Mucosa of stomach (tissue), 1 donor: Measurements from ENCODE around the gene ZDHHC24.

Experiments
- H3K27me3 ChIP-seq: one replicate; pipeline ENCODE4 v1.7.0; 2013; ENCODE audit warnings: mild to moderate bottlenecking, low read length; ENCODE audit not compliant: control insufficient read depth, insufficient read depth
- H3K36me3 ChIP-seq: one replicate; pipeline ENCODE4 v1.7.0; 2013; ENCODE audit warnings: low read length; ENCODE audit not compliant: control insufficient read depth, insufficient read depth
- H3K4me1 ChIP-seq: one replicate; pipeline ENCODE4 v1.7.0; 2013; ENCODE audit warnings: mild to moderate bottlenecking, low read length; ENCODE audit not compliant: control insufficient read depth, insufficient read depth
- H3K4me3 ChIP-seq: one replicate; pipeline ENCODE4 v1.7.0; 2013; ENCODE audit warnings: low read length
- H3K9ac ChIP-seq: one replicate; pipeline ENCODE4 v1.7.0; 2013; ENCODE audit warnings: mild to moderate bottlenecking, low read length, moderate library complexity
- H3K9me3 ChIP-seq: one replicate; pipeline ENCODE4 v1.7.0; 2013; ENCODE audit warnings: mild to moderate bottlenecking, low read length, moderate library complexity; ENCODE audit not compliant: control insufficient read depth
- donor health status: Pancreatic carcinoma.

ZDHHC24 gene

DNA sequence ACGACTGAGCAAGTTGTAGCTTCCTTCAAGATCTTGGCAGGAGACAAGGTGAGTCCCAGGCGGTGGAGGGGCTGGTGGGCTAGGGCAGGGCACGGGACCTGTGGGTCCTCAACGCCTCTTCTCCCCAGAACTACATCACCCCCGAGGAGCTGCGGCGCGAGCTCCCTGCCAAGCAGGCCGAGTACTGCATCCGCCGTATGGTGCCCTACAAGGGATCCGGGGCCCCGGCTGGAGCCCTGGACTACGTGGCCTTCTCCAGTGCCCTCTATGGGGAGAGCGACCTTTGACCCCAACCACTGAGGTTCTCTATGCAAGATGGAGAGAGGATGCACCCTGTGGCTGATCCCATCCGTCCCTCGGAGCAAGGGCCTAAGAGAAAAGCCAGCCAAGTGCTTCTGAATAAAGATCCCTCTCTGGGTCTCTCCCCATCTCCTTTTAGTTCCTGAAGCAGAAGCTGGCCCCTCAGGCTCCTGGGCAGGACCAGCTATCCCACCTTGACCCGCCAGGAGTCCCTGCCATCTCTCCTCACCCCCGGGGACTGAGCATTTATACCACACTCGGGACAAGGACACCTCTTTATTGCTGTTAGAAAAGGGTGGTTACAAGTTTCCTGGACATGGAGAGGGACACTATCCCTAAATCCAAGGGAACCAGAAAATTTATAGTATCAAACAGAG is 17.2 kb upstream of the ZDHHC24 start:
- H3K36me3 ChIP-seq, result no peaks in the 10 kb centered on the region
- H3K4me1 ChIP-seq, result peaks cover 8% of the 10 kb centered on the region
- no peak overlapping the region for H3K9ac ChIP-seq
- peaks cover 14% of the 10 kb centered on the region for H3K27me3 ChIP-seq
- H3K9me3 ChIP-seq, result no peaks in the 10 kb centered on the region
- H3K4me3 ChIP-seq, result no peak overlapping the region

DNA sequence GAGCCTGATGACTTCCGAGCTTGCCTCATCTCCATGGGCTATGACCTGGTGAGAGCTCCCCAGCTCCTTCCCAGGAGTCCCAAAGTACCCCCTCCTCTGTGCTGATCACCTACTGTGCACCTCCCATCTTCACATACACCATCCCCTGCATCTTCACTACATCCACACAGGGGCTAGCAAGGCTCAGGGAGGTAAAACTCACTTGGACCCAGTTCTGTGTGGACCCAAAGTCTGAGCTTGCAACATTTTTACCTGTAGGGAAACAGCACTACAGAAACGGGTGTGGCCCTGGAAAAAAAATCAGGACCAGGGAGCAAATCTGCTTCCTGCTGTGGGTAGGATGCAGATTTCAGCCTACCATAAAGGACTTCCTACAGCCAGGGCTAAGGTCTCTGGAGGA is 16.4 kb upstream of the ZDHHC24 start:
- H3K36me3 ChIP-seq, result no peaks in the 10 kb centered on the region
- H3K9me3 ChIP-seq, result no peaks in the 10 kb centered on the region
- H3K27me3 ChIP-seq, result peaks cover 17% of the 10 kb centered on the region

GRCh38 chr11:66561975-66562248 is 16.1 kb upstream of the ZDHHC24 start:
- no peak overlapping the region for H3K4me3 ChIP-seq

More for the DNA sequence above, 16.4 kb upstream of the ZDHHC24 start:
- no peak overlapping the region for H3K9ac ChIP-seq
- H3K4me1 ChIP-seq, result no peaks in the 10 kb centered on the region
- H3K4me3 ChIP-seq, result no peak overlapping the region

DNA sequence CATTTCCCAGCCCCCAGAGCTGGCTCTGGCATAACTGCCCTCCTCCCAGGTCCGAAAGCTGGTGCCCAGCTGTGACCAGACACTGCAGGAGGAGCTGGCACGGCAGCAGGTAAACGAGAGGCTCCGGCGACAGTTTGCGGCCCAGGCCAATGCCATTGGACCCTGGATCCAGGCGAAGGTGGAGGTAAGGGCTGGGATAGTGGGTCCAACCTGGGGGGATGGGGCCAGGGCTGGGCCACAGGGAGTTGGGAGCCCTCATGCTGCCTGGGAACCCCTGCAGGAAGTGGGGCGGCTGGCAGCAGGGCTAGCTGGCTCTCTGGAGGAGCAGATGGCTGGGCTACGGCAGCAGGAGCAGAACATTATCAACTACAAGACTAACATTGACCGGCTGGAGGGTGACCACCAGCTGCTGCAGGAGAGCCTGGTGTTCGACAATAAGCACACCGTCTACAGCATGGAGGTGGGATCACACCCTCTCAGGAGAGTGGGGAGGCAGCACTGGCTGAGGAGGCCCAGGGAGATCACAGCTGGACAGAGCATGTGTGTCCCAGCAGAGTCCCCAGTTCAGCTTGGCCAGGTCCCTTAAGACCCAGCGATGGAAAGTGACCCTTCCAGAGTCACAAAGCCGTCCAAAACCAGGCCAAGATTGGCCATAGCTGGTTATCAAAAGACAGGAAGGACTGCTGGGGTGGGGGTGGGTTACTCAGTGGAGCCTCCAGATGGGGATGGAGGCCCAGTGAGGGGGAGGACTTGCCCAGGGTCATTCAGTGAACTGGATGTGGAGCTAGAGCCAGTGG is 15.5 kb upstream of the ZDHHC24 start:
- H3K36me3 ChIP-seq, result no peaks in the 10 kb centered on the region
- H3K9me3 ChIP-seq, result no peaks in the 10 kb centered on the region
- peaks cover 15% of the 10 kb centered on the region for H3K27me3 ChIP-seq
- no peak overlapping the region for H3K4me3 ChIP-seq
- H3K4me1 ChIP-seq, result no peaks in the 10 kb centered on the region
- no peak overlapping the region for H3K9ac ChIP-seq

More at GRCh38 chr11:66561975-66562248, 16.1 kb upstream of the ZDHHC24 start:
- no peaks in the 10 kb centered on the region for H3K9me3 ChIP-seq
- H3K36me3 ChIP-seq, result no peaks in the 10 kb centered on the region
- no peaks in the 10 kb centered on the region for H3K4me1 ChIP-seq
- no peak overlapping the region for H3K9ac ChIP-seq
- H3K27me3 ChIP-seq, result peaks cover 14% of the 10 kb centered on the region

- Histone ChIP-seq H3K4me3 (no peak overlapping the region), H3K36me3 (no peaks in the 10 kb centered on the region), H3K9ac (no peak overlapping the region), H3K4me1 (no peaks in the 10 kb centered on the region), H3K27me3 (peaks cover 26% of the 10 kb centered on the region), H3K9me3 (no peaks in the 10 kb centered on the region)
Observed at GRCh38 chr11:66559866-66560676, 14.2 kb upstream of the ZDHHC24 start.

GRCh38 chr11:66559142-66559865 is 13.5 kb upstream of the ZDHHC24 start:
- Histone ChIP-seq H3K4me3 (no peak overlapping the region), H3K27me3 (peaks cover 29% of the 10 kb centered on the region), H3K9me3 (no peaks in the 10 kb centered on the region), H3K9ac (no peak overlapping the region), H3K36me3 (no peaks in the 10 kb centered on the region), H3K4me1 (no peaks in the 10 kb centered on the region)

DNA sequence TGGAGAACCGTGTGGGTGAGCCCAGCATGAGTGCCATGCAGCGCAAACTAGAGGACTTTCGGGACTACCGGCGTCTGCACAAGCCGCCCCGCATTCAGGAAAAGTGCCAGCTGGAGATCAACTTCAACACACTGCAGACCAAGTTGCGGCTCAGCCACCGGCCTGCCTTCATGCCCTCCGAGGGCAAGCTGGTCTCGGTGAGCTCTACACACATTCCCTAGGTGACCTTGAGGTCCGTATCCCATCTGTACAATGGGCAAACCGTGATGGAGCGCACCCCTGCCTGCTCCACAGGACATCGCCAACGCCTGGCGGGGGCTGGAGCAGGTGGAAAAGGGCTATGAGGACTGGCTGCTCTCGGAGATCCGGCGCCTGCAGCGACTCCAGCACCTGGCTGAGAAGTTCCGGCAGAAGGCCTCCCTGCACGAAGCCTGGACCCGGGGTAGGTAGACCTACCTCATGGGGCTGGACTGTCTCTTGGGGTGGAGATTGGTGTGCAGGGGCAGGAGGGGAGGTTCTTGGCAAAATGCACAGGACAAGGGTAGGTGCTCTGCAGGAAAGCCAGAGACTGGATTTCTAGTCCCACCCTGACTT is 12.0 kb upstream of the ZDHHC24 start:
- H3K9me3 ChIP-seq, result no peaks in the 10 kb centered on the region
- no peak overlapping the region for H3K9ac ChIP-seq
- H3K36me3 ChIP-seq, result no peaks in the 10 kb centered on the region
- no peaks in the 10 kb centered on the region for H3K4me1 ChIP-seq
- H3K27me3 ChIP-seq, result peaks cover 29% of the 10 kb centered on the region
- H3K4me3 ChIP-seq, result no peak overlapping the region

DNA sequence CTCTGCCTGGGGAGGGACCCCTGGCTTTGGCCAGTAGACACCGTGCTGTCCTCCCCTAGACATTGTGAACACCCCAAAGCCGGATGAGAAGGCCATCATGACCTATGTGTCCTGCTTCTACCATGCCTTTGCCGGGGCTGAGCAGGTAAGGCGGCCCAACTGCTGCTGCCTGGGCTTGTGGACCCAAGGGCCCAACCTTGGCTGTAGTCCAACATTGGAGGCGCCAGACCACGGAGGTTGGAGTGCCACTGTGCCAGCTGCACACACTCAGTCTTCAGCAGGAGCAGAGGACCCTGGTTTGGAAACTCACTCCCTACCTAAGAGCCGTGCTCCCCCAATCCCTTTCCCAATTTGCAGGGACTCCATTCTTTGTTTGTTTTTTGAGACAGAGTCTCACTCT is 10.2 kb upstream of the ZDHHC24 start:
- no peaks in the 10 kb centered on the region for H3K4me1 ChIP-seq
- peaks cover 29% of the 10 kb centered on the region for H3K27me3 ChIP-seq
- no peaks in the 10 kb centered on the region for H3K36me3 ChIP-seq
- H3K4me3 ChIP-seq, result no peak overlapping the region
- no peak overlapping the region for H3K9ac ChIP-seq
- no peaks in the 10 kb centered on the region for H3K9me3 ChIP-seq

GRCh38 chr11:66555416-66555815 is 9.6 kb upstream of the ZDHHC24 start:
- Histone ChIP-seq H3K4me1 (no peaks in the 10 kb centered on the region), H3K9ac (no peak overlapping the region), H3K27me3 (peaks cover 29% of the 10 kb centered on the region), H3K9me3 (no peaks in the 10 kb centered on the region), H3K4me3 (no peak overlapping the region), H3K36me3 (no peaks in the 10 kb centered on the region)

DNA sequence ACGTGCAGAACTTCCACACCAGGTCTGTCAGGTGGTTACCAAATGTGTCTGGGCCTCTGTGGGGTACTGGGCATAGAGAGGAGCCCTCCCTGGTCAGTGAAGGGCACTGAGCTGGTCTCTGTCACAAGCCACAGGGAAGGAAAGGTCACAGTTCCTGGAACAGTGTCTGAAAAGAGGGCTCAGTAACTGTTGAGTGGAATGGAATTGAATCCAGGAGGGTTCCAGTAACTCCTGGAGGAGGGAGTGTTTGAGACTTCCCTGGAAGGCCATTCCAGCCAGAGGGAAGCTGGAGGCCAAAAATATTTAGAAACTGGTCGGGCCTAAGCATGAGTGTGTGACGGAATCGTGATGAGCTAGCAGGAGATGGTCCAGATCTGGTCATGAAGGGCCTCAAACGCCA is 8.8 kb upstream of the ZDHHC24 start:
- no peaks in the 10 kb centered on the region for H3K36me3 ChIP-seq
- H3K4me1 ChIP-seq, result no peaks in the 10 kb centered on the region
- no peak overlapping the region for H3K4me3 ChIP-seq
- no peak overlapping the region for H3K9ac ChIP-seq
- peaks cover 29% of the 10 kb centered on the region for H3K27me3 ChIP-seq
- no peaks in the 10 kb centered on the region for H3K9me3 ChIP-seq

DNA sequence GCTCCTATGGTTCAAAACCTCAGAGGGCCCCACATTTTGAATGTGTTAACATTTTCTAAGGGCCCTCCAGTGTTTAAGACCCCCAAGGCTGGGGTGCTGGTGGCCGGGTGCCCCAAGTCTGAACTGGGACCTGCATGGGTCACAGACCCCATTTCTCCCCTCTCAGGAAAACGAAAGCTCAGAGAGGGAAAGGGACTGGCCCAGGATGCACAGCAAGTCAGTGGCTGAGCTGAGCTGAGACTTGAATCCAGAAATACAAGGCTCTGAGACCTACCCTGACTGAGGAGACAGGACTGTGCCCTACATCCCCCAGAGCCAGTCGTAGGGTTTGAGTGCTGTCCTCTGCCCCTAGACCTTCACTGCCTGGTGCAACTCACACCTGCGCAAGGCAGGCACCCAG is 5.0 kb upstream of the ZDHHC24 start:
- Histone ChIP-seq H3K4me3 (no peak overlapping the region), H3K9ac (no peak overlapping the region), H3K36me3 (no peaks in the 10 kb centered on the region), H3K27me3 (peaks cover 20% of the 10 kb centered on the region), H3K9me3 (no peaks in the 10 kb centered on the region), H3K4me1 (peaks cover 7% of the 10 kb centered on the region)
